Transverse colon (tissue), 4 donors: Measurements from ENCODE around the gene ERC2. TPM values are rescaled to one million over a fixed set of nuclear protein-coding genes. Genes with fewer than 3 reads are reported as not detected.

Experiments used
- DNase-seq: peaks from one replicate; pipeline ENCODE4 v3.0.0-alpha.2; 2019
- H3K27ac ChIP-seq, 4 donors: fragments of 200-600 bp; sonication (generic); 2 replicates each; pipeline ENCODE4 v1.5.1; 2016 to 2018; ENCODE audit warnings: inconsistent platforms in 4 of 4
- H3K27me3 ChIP-seq: fragments of 200-600 bp; sonication (generic); 2 replicates; pipeline ENCODE4 v1.5.1; 2017; ENCODE audit warnings: inconsistent platforms
- H3K36me3 ChIP-seq, 4 donors: fragments of 200-600 bp; sonication (generic); 2 replicates each; pipeline ENCODE4 v1.5.1; 2017 to 2019; ENCODE audit warnings: inconsistent platforms in 4 of 4
- H3K4me1 ChIP-seq, 4 donors: fragments of 200-600 bp; sonication (generic); 2 replicates each; pipeline ENCODE4 v1.5.1; 2017 to 2020; ENCODE audit warnings: inconsistent platforms in 4 of 4
- H3K4me3 ChIP-seq, 4 donors: fragments of 200-600 bp; sonication (generic); 1 replicate in 1 of 4; 2 replicates in 3 of 4; pipeline versions ENCODE4 v1.5.1 to v1.6.1; 2017 to 2019; ENCODE audit warnings: inconsistent platforms in 4 of 4
- H3K9me3 ChIP-seq, 2 donors: fragments of 200-600 bp; sonication (generic); 2 replicates each; pipeline ENCODE4 v1.5.1; 2017 to 2019; ENCODE audit warnings: inconsistent platforms in 2 of 2
- EP300 ChIP-seq: sonication (generic); formaldehyde crosslinking; IDR thresholded peaks from one replicate; pipeline ENCODE4 v1.6.1; 2017; ENCODE audit warnings: antibody characterized with exemption, low read depth
- POLR2A ChIP-seq: fragments of 450-650 bp; IDR thresholded peaks from one replicate; pipeline ENCODE4 v1.6.1; 2016; ENCODE audit warnings: antibody characterized with exemption, mild to moderate bottlenecking, moderate library complexity
- POLR2AphosphoS5 ChIP-seq, 3 donors: sonication (generic); formaldehyde crosslinking; IDR thresholded peaks; one replicate each; pipeline ENCODE4 v1.6.1; 2016; ENCODE audit warnings: antibody characterized with exemption in 3 of 3
- WGBS, 2 donors: methylation state at CpG; one replicate each; pipeline ENCODE4 v1.1.5; 2018; ENCODE audit warnings: low coverage in 1 of 2; 5-methylcytosine and 5-hydroxymethylcytosine counted together
- in situ Hi-C, 4 donors: fragments of 200-750 bp; cut with MboI; loops; one replicate each; pipeline versions ENCODE4 v1.15.0 to v1.15.1; 2017; ENCODE audit warnings: low sequenced_read_pairs in 3 of 4, low pct_ligation_motif_present in 1 of 4, low pct_unique_long_range_greater_than_20kb in 1 of 4
- intact Hi-C: fragments of 100-400 bp; cut with DNase I; formaldehyde crosslinking; loops from one replicate; pipeline ENCODE4 v1.15.1; 2023; ENCODE audit warnings: low total_unique reads
- total RNA-seq, 4 donors: library from RNA; depleted of rRNA; stranded (reverse); fragments of >200 nt; gene quantifications; one replicate each; pipeline ENCODE4 v1.1.0, GENCODE V29; 2016
- TF ChIP-seq, protein P1 (sequence below), 5 experiments: fragments of 200-600 bp in 3 of 5; fragments of 450-650 bp in 2 of 5; sonication (generic) in 3 of 5; IDR thresholded peaks; 1 replicate in 2 of 5; 2 replicates in 3 of 5; pipeline ENCODE4 v1.5.1; 2016 to 2017; ENCODE audit warnings: antibody characterized with exemption in 5 of 5, inconsistent platforms in 3 of 5, mild to moderate bottlenecking in 2 of 5, moderate library complexity in 1 of 5

Gene ERC2
- total RNA-seq, 4 donors from 2014 or later: 0.41 to 1.3 TPM; not detected in 2

DNA sequence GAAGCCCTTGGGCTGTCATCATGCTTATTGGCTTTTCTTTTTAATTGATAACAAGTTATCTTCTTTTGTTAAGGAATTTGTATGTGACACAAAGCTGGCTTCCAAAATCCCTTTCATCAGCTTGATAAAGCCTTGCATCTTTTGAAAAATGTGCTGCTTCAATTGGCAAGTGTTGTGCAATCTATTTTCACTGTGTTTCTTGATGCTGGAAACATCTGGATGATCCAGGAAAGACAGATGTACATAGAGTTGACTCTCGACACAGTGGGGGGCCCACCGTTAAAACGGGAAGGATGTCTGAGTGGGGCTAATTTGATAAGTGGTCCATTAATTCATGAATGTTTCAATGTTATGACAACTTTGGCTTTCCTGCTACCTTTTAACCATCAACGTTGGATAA is 822.8 kb downstream of the ERC2 start:
- no peaks in the 10 kb centered on the region for H3K9me3 ChIP-seq
- in situ Hi-C loops (no loop called here), intact Hi-C loops (no loop called here)
- no peak for DNase-seq
- no peak overlapping the region for H3K4me3 ChIP-seq
- no peaks in the 10 kb centered on the region for H3K27me3 ChIP-seq
- no peak overlapping the region for H3K27ac ChIP-seq
- no peaks in the 10 kb centered on the region for H3K4me1 ChIP-seq
- TF ChIP-seq, protein P1, sequence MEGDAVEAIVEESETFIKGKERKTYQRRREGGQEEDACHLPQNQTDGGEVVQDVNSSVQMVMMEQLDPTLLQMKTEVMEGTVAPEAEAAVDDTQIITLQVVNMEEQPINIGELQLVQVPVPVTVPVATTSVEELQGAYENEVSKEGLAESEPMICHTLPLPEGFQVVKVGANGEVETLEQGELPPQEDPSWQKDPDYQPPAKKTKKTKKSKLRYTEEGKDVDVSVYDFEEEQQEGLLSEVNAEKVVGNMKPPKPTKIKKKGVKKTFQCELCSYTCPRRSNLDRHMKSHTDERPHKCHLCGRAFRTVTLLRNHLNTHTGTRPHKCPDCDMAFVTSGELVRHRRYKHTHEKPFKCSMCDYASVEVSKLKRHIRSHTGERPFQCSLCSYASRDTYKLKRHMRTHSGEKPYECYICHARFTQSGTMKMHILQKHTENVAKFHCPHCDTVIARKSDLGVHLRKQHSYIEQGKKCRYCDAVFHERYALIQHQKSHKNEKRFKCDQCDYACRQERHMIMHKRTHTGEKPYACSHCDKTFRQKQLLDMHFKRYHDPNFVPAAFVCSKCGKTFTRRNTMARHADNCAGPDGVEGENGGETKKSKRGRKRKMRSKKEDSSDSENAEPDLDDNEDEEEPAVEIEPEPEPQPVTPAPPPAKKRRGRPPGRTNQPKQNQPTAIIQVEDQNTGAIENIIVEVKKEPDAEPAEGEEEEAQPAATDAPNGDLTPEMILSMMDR (IDR thresholded peaks at IDR 0.05): no peak
- TF ChIP-seq EP300 (no peak), POLR2A (no peak), POLR2AphosphoS5 (IDR thresholded peaks at IDR 0.05) (no peak)
- 44 to 63% methylated on average over 3 to 4 of the region's 4 CpGs for WGBS, 2 donors
- H3K36me3 ChIP-seq: no peaks in the 10 kb centered on the region

DNA sequence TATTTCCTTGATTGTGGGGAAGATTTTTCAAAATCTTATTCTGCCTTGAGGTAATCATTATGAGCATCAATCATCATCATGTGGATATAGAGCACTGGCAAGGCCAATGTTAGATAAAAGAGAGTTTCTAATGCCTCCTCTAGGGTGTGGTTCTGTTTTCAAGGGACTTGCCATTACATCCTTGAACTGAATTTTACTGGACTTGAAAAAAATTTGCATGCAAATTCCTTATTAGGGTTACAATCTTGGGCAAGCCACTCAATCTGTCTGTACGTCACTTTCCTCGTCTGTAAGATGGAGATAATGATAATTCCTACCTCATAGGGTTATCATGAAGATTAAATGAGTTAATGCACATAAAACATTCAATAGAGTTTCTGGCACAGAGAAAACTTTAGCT is 825.0 kb downstream of the ERC2 start:
- no peak overlapping the region for H3K27ac ChIP-seq
- in situ Hi-C loops (no loop called here), intact Hi-C loops (no loop called here)
- H3K9me3 ChIP-seq: no peaks in the 10 kb centered on the region
- H3K4me3 ChIP-seq: no peak overlapping the region
- no peak for DNase-seq
- H3K27me3 ChIP-seq: no peaks in the 10 kb centered on the region
- TF ChIP-seq POLR2A (no peak), POLR2AphosphoS5 (IDR thresholded peaks at IDR 0.05) (no peak)
- TF ChIP-seq, protein P1 (IDR thresholded peaks at IDR 0.05): no peak
- peaks cover 0 to 3% (median 0%) of the 10 kb centered on the region in 4 donors for H3K4me1 ChIP-seq
- no peaks in the 10 kb centered on the region for H3K36me3 ChIP-seq
- WGBS, 2 donors: 86 to 100% methylated on average over 2 of the region's 2 CpGs

DNA sequence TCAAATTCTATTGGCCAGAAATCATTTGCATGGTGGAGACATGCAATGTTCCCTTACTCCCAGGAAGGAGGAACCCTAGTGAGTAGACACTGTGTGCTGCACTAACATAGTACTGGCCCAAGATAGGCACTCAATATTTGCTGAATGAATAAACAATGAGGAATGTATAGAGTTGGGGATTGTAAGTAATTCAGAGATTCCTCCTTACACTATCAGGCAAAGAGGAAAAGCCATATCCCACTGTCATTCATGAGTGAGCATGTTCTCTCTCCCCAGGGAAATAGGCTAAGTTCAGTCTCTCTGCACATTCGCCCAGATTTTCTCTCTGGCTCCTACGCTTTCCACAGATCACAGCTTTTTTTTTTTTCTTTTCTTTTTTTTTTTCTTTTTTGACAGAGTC is 826.3 kb downstream of the ERC2 start:
- DNase-seq: no peak
- whole genome bisulfite sequencing, 2 donors: 85 to 100% methylated on average over 2 of the region's 2 CpGs
- H3K4me1 ChIP-seq: peaks cover 0 to 3% (median under 1%) of the 10 kb centered on the region in 4 donors
- H3K36me3 ChIP-seq: no peaks in the 10 kb centered on the region
- no peaks in the 10 kb centered on the region for H3K9me3 ChIP-seq
- in situ Hi-C loops: no loop called here
- no peak overlapping the region for H3K4me3 ChIP-seq
- TF ChIP-seq, protein P1 (IDR thresholded peaks at IDR 0.05): no peak
- TF ChIP-seq EP300 (no peak), POLR2A (no peak), POLR2AphosphoS5 (IDR thresholded peaks at IDR 0.05) (no peak)
- intact Hi-C loops: no loop called here
- no peak overlapping the region for H3K27ac ChIP-seq
- H3K27me3 ChIP-seq: no peaks in the 10 kb centered on the region

DNA sequence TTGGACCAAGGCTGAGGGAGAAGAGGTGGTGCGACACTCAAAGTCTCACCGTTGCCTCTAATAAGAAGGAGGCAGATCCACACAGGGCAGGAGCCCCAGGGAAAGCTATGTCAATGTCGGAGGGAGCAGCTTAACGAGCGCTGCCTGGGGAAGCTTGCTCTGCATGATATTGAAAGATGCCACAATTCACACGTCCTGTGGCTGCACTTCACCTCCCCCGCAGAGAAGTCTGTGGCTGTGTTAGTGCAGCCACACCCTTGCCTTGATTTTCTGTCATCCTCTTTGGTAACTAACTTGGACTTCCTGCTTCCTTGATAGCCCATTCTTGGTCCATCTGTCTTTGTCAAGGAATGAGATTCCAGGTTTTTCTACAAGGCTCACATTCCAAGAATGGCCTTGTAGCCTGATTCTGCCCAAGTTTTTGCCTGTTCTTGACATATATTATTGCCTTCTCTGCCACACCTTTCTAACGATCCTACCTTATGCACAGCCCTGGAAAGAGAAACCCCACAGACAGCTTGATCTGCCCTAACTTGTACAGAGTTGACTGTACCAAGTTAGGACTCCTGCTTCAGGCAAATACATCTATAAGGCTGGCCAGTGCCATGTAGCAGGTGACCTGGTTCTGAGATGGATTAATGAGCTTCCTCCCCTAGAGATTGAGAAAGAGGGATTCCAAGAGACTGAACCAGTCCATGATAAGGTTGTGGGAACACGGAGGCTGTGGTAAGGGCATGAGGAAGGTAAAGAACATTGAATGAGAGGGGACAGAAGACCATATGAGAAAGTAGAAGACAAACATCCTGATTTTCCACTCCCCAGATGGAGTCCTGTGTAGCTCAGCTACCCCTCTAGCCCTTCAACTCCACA is 828.1 kb downstream of the ERC2 start:
- WGBS, 2 donors: 48% methylated on average over 9 of the region's 9 CpGs; no CpG with 5 or more reads in 1 of the 2 donors
- DNase-seq: no peak
- H3K27ac ChIP-seq: no peak overlapping the region
- no peak overlapping the region for H3K4me3 ChIP-seq
- in situ Hi-C loops (no loop called here), intact Hi-C loops (no loop called here)
- no peaks in the 10 kb centered on the region for H3K9me3 ChIP-seq
- H3K4me1 ChIP-seq: peaks cover 0 to 6% (median 3%) of the 10 kb centered on the region in 4 donors
- TF ChIP-seq POLR2A (no peak), POLR2AphosphoS5 (IDR thresholded peaks at IDR 0.05) (no peak)
- TF ChIP-seq, protein P1 (IDR thresholded peaks at IDR 0.05): no peak
- H3K36me3 ChIP-seq: no peaks in the 10 kb centered on the region
- H3K27me3 ChIP-seq: no peaks in the 10 kb centered on the region
